ENCODE measurements around the gene PHLPP1. TPM values are rescaled to one million over a fixed set of nuclear protein-coding genes. Genes with fewer than 3 reads are reported as not detected.

Gene PHLPP1
- total RNA-seq, 2 experiments from 2014 or later: 6.8 to 7.1 TPM

DNA sequence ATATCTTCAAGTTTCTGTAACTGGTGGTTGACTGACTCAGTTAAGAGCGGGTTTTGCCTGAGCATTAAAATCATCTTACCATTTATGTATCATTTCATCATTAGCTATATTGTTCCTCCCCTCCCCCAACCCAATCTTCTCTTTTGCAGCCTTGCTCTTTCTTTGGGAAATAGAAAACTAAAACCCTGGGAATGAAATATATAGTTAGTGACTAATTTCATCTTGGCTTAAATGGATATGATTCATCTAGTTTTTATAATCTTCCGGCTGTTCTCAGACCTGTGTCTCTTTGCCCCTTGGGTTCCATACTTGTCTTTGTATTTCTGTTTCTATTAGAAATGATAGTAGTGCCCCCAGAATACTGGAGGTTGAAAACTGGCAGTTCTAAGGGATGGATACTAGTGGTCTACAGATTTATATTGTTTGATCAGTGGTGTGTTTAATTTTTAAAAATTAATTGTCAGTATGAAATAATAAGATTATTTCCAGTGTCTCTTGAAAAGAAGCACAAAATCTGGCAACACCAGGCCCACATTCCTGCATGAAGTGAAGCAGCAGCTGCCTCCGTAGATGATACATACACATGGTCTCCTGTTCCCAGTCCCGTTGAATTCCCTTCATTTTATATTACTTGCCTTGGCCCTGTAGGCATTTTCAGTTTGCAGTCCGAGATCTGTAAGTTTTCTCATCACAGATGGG, 44.5 kb downstream of the PHLPP1 start:
- H3K4me3 ChIP-seq (ENCODE audit: low read length): no peak overlapping the region
- H3K27ac ChIP-seq (ENCODE audit: low read depth in 1 of 2, low read length in 2 of 2): no peak overlapping the region
- H3K4me1 Mint-ChIP-seq (ENCODE audit: low read depth): no peaks in the 10 kb centered on the region
- no peaks in the 10 kb centered on the region for H3K36me3 Mint-ChIP-seq (ENCODE audit: low read depth)
- no peaks in the 10 kb centered on the region for H3K4me1 ChIP-seq (ENCODE audit: insufficient read depth, low read length)
- ATAC-seq (ENCODE audit: poor library complexity) (no peak), DNase-seq (no peak)
- H3K27me3 ChIP-seq (ENCODE audit: control insufficient read depth in 1 of 2, insufficient read depth in 2 of 2, low read length in 2 of 2): no peaks in the 10 kb centered on the region
- H3K4me3 Mint-ChIP-seq: no peak overlapping the region
- CTCF ChIA-PET: no interaction called here
- no peaks in the 10 kb centered on the region for H3K9me3 ChIP-seq (ENCODE audit: control insufficient read depth in 1 of 2, insufficient read depth in 1 of 2, low read length in 2 of 2)
- POLR2A ChIA-PET: no interaction called here
- H3K9me3 Mint-ChIP-seq: no peaks in the 10 kb centered on the region
- TF ChIP-seq, protein P1, sequence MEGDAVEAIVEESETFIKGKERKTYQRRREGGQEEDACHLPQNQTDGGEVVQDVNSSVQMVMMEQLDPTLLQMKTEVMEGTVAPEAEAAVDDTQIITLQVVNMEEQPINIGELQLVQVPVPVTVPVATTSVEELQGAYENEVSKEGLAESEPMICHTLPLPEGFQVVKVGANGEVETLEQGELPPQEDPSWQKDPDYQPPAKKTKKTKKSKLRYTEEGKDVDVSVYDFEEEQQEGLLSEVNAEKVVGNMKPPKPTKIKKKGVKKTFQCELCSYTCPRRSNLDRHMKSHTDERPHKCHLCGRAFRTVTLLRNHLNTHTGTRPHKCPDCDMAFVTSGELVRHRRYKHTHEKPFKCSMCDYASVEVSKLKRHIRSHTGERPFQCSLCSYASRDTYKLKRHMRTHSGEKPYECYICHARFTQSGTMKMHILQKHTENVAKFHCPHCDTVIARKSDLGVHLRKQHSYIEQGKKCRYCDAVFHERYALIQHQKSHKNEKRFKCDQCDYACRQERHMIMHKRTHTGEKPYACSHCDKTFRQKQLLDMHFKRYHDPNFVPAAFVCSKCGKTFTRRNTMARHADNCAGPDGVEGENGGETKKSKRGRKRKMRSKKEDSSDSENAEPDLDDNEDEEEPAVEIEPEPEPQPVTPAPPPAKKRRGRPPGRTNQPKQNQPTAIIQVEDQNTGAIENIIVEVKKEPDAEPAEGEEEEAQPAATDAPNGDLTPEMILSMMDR (IDR thresholded peaks at IDR 0.05): no peak
- intact Hi-C loops (cut with DNase I, micrococcal nuclease): no loop called here
- no peaks in the 10 kb centered on the region for H3K27me3 Mint-ChIP-seq
- no peak overlapping the region for H3K27ac Mint-ChIP-seq
- H3K36me3 ChIP-seq (ENCODE audit: insufficient read depth, low read length): no peaks in the 10 kb centered on the region

DNA sequence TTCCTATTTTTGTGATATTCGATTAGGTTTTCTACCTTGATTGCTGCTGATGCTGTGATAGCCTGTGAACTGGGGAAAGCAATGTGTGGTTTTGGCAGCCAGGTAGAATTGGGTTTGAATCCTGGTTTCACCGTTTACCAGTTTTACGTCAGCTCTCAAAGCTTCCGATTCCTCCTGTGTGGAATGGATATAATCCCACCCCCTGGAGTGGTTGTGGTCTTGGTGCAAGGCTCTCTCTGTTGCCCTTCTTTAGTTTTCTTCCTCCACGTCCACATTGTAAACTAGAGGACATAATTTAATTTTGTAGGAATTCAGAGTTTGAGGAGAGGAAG, 45.0 kb downstream of the PHLPP1 start:
- Mint-ChIP-seq H3K27me3 (no peaks in the 10 kb centered on the region), H3K4me3 (no peak overlapping the region), H3K9me3 (no peaks in the 10 kb centered on the region), H3K36me3 (ENCODE audit: low read depth) (no peaks in the 10 kb centered on the region), H3K27ac (no peak overlapping the region), H3K4me1 (ENCODE audit: low read depth) (no peaks in the 10 kb centered on the region)
- Histone ChIP-seq H3K4me1 (ENCODE audit: insufficient read depth, low read length) (no peaks in the 10 kb centered on the region), H3K9me3 (ENCODE audit: control insufficient read depth in 1 of 2, insufficient read depth in 1 of 2, low read length in 2 of 2) (no peaks in the 10 kb centered on the region), H3K27me3 (ENCODE audit: control insufficient read depth in 1 of 2, insufficient read depth in 2 of 2, low read length in 2 of 2) (no peaks in the 10 kb centered on the region), H3K36me3 (ENCODE audit: insufficient read depth, low read length) (no peaks in the 10 kb centered on the region), H3K27ac (ENCODE audit: low read depth in 1 of 2, low read length in 2 of 2) (no peak overlapping the region), H3K4me3 (ENCODE audit: low read length) (no peak overlapping the region)
- ChIA-PET CTCF (no interaction called here), POLR2A (no interaction called here)
- no peak for ATAC-seq (ENCODE audit: poor library complexity)
- no peak for DNase-seq
- intact Hi-C loops (cut with DNase I, micrococcal nuclease): no loop called here
- TF ChIP-seq, protein P1 (IDR thresholded peaks at IDR 0.05): no peak

GRCh38 chr18:62763101-62763521, 47.8 kb downstream of the PHLPP1 start:
- Histone ChIP-seq H3K4me1 (ENCODE audit: insufficient read depth, low read length) (no peaks in the 10 kb centered on the region), H3K9me3 (ENCODE audit: control insufficient read depth in 1 of 2, insufficient read depth in 1 of 2, low read length in 2 of 2) (no peaks in the 10 kb centered on the region), H3K36me3 (ENCODE audit: insufficient read depth, low read length) (no peaks in the 10 kb centered on the region), H3K4me3 (ENCODE audit: low read length) (no peak overlapping the region), H3K27me3 (ENCODE audit: control insufficient read depth in 1 of 2, insufficient read depth in 2 of 2, low read length in 2 of 2) (no peaks in the 10 kb centered on the region), H3K27ac (ENCODE audit: low read depth in 1 of 2, low read length in 2 of 2) (no peak overlapping the region)
- ChIA-PET CTCF (no interaction called here), POLR2A (no interaction called here)
- ATAC-seq (ENCODE audit: poor library complexity) (no peak), DNase-seq (no peak)
- H3K4me1 Mint-ChIP-seq (ENCODE audit: low read depth): no peaks in the 10 kb centered on the region
- H3K27me3 Mint-ChIP-seq: no peaks in the 10 kb centered on the region
- TF ChIP-seq, protein P1 (IDR thresholded peaks at IDR 0.05): no peak
- intact Hi-C loops (cut with DNase I, micrococcal nuclease): no loop called here
- no peaks in the 10 kb centered on the region for H3K9me3 Mint-ChIP-seq
- no peak overlapping the region for H3K27ac Mint-ChIP-seq
- no peak overlapping the region for H3K4me3 Mint-ChIP-seq
- H3K36me3 Mint-ChIP-seq (ENCODE audit: low read depth): no peaks in the 10 kb centered on the region
